ENCODE results near the gene CD8B2.
"Not testable (repeated sequence)": the region's sequence is repeated elsewhere in the genome, so short reads cannot be mapped to it uniquely, and the experiment has no call there.

CD8B2 gene

GRCh38 chr2:106513391-106513790, 26.2 kb downstream of the CD8B2 start:
- not testable (repeated sequence) for FAIRE-seq

- not testable (repeated sequence) for FAIRE-seq
Observed at GRCh38 chr2:106514827-106515226, 27.7 kb downstream of the CD8B2 start.

GRCh38 chr2:106516436-106516835, 29.3 kb downstream of the CD8B2 start:
- no peak for FAIRE-seq

GRCh38 chr2:106516864-106517263, 29.7 kb downstream of the CD8B2 start:
- peak; percentile 97 for FAIRE-seq

GRCh38 chr2:106517329-106517728, 30.2 kb downstream of the CD8B2 start:
- FAIRE-seq = no peak

- no peak for FAIRE-seq
Observed at GRCh38 chr2:106519767-106520166, 32.6 kb downstream of the CD8B2 start.

GRCh38 chr2:106521016-106521415, 33.9 kb downstream of the CD8B2 start:
- no peak for FAIRE-seq

- FAIRE-seq = no peak
Observed at GRCh38 chr2:106523976-106524665, 37.0 kb downstream of the CD8B2 start.

GRCh38 chr2:106530866-106531265, 43.7 kb downstream of the CD8B2 start:
- no peak for FAIRE-seq

GRCh38 chr2:106531676-106532214, 44.6 kb downstream of the CD8B2 start:
- FAIRE-seq = no peak

- FAIRE-seq = no peak
Observed at GRCh38 chr2:106532236-106532635, 45.1 kb downstream of the CD8B2 start.

- FAIRE-seq = no peak
Observed at GRCh38 chr2:106534471-106534870, 47.3 kb downstream of the CD8B2 start.

- FAIRE-seq = no peak
Observed at GRCh38 chr2:106536490-106536889, 49.3 kb downstream of the CD8B2 start.

- no peak for FAIRE-seq
Observed at GRCh38 chr2:106537047-106537446, 49.9 kb downstream of the CD8B2 start.

- FAIRE-seq = no peak
Observed at GRCh38 chr2:106537791-106538191, 50.6 kb downstream of the CD8B2 start.

GRCh38 chr2:106540886-106541285, 53.7 kb downstream of the CD8B2 start:
- no peak for FAIRE-seq

- FAIRE-seq = no peak
Observed at GRCh38 chr2:106541333-106541732, 54.2 kb downstream of the CD8B2 start.

GRCh38 chr2:106542746-106543359, 55.7 kb downstream of the CD8B2 start:
- FAIRE-seq = no peak

- FAIRE-seq = no peak
Observed at GRCh38 chr2:106545007-106545406, 57.8 kb downstream of the CD8B2 start.

- no peak for FAIRE-seq
Observed at GRCh38 chr2:106546391-106546990, 59.3 kb downstream of the CD8B2 start.

- FAIRE-seq = no peak
Observed at GRCh38 chr2:106547164-106547903, 60.2 kb downstream of the CD8B2 start.

- no peak for FAIRE-seq
Observed at GRCh38 chr2:106551417-106552130, 64.4 kb downstream of the CD8B2 start.

- FAIRE-seq = no peak
Observed at GRCh38 chr2:106552921-106553320, 65.8 kb downstream of the CD8B2 start.
